Measurements from ENCODE around the gene ALOX5AP.

Gene ALOX5AP

DNA sequence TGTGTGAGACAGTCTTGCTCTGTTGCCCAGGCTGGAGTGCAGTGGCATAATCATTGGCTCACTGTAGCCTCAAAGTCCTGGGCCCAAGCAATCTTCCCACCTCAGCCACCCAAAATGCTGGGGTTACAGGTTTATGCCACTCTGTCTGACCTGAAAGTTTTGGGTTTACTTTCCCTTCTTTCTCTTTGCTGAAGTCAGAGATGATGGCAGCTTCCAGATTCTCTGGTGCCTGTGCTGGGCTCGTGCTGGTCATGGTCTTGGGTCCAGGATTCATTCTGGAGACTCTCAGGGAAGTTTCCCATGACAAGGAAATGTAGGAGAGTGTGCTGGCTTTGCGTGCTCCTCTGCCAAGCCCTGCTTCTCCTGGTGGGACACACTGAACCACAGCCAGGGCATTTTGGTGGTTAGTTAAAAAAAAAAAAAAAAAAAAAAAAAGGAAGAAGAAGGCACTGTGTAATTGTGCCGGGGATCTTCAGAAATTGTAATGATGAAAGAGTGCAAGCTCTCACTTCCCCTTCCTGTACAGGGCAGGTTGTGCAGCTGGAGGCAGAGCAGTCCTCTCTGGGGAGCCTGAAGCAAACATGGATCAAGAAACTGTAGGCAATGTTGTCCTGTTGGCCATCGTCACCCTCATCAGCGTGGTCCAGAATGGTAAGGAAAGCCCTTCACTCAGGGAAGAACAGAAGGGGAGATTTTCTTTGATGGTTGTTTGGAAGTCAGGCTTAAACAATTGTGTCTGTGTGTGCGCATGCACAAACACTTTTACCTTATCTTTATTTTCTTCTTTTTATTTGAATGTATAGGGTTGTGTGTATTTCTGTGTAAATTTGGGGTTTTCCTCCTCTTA lies at the start of gene ALOX5AP:
ALOX5AP (plus strand) TSS at position 519 of the 847 bp plus-strand sequence; CDS start at position 582, 63 bp downstream.
- no peak for DNase-seq

DNA sequence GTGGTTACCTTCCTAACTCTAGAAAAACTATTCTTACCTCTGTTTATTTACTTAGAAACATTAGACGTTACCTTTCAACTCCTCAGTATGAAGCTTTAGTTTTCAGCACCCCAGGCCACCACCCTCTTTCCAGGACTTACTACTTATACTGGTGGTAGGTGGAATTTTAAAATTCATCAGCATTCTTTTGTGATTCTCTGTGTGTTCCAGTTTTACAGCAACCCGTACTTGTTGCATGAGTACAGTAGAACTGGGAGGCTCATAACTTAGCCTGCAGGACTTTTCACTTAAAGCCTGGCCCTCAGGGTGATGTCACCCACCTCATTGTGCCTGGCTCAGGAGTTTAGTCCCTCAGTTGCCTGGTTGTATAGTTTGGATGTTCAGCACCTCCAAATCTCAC lies 49.4 kb upstream of the ALOX5AP start:
- no peak for DNase-seq

DNA sequence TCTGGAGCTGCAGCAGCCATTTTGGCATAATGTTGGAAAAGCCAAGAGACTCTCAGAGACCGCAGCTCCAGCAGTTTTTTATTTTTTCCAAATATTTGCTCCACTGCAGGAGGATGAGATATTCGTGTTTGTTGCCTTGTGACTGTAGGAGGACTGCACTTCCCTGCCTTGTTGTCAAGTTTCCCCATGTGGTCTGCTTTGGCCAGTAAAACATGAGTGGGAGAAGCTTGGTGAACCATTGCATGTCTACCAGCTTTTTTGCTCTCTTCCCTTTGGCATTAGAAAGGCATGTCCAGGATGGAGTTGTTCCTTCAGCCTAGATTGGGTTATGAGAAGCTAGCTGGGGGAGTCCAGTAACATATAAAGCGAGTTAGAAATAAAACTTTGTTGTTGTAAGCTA lies 47.7 kb upstream of the ALOX5AP start:
- DNase-seq = no peak

DNA sequence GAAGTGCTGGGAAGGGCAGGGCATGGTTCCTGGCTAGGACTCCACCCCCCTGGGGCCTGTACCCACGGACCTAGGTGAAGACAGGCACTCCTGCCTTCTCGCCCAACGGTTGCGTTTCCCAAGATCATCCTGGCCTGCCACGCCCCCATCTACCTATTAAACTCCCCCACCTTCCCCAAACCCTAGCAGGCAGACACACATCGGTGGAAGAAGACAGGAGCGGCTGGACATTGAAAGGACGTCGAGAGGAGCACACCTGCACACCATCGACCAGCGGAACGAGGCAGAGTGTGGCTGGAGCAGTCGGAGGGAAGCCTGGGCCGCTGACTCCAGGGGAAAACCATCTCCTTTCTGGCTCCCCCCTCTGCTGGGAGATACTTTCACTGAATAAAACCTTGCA lies 45.6 kb upstream of the ALOX5AP start:
- no peak for DNase-seq

DNA sequence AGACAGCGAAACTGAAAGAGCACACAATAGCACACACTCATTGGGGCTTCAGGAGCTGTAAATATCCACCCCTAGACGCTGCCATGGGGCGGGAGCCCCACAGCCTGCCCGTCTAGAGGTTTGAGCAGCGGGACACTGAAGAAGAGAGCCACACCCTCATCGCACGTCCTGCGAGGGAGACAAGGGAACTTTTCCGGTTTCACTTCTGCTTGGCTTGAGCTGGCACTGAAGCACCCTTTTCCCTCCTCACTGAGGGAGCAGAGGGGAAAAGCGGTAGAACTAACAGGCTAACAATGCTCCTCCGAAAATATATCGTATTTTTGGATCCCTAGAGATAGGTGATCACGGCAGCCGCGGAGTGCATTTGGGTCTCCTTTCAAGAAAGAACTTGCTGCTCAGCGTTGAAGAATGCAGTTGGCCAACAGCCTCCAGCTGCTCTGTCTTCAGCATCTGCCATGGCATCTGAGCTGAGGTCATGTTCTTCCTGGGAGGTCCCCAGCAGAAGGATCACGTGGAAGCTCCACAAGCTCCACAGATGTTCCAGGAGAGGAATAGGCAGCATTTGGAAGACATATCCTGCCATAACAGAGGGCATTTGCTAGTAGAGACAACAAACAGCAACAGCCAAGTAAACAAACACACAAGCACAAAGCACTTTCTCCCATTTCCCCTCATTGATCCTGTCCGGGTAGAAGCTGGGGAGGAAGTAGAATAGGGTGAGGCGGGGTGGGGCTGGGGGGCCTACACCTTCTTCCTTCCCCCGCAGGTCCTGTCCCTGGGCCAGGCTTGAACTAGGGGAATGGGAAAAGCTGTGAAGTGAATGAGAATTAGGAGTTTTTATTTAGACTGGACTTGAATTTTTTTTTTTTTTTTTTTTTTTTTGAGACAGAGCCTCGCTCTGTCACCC lies 44.8 kb upstream of the ALOX5AP start:
- peak; percentile 74 for DNase-seq

DNA sequence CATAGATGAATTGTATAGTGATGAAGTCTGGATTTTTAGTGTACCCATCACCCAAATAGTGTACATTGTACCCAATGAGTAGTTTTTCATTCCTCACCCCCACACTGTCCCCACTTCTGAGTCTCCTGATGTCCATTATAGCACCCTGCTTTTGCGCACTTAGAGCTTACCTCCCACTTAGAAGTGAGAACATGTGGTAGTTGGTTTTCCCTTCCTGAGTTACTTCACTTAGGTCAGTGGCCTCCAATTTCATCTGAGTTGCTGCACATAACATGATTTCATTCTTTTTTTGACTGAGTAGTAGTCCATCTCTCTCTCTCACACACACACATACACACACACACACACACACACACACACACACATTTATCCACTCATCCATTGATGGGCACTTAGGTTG lies 43.2 kb upstream of the ALOX5AP start:
- DNase-seq = no peak

DNA sequence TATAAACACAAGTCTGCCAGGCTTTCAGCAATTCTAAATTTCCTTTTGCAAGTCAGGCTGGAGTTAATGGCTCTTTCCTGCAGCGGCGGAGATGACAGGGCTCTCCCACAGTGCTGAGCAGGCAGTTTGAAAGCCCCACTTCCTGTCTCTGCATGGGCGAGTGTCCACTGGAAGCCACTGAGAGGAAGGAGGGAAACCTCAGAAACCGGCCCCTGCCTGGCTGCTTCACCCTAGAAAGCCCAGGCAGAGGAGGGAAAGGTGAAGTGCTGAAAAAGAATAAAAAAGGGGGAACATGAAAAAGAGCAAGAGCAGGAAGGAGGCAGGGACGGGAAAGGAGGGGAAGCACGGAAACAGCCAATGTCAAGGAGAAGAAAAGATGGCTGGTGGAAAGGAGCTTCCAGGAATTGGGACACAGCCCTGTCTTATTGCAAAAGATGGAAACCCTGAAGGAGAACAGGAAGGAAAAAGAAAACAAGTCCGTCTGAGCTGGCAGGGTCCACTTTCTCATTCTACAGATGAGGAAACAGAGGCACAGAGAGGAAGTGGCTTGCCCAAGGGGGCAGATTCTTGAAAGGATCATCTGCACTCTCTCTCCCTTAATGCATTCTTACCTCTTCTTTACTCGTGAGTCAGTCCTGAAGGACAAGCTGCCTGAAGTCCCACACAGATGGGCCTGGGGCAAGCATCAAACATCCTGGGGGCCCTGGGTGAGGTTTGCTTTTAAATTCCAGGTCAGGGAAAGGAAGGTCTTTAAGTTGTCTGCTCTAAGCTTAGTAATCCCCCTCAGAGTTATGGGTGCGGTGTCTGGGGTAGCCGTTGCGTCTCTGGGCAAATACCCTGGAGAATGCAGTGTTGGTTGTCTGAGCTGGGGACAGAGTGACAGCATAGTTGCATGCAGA lies 38.8 kb upstream of the ALOX5AP start:
- no peak for DNase-seq

DNA sequence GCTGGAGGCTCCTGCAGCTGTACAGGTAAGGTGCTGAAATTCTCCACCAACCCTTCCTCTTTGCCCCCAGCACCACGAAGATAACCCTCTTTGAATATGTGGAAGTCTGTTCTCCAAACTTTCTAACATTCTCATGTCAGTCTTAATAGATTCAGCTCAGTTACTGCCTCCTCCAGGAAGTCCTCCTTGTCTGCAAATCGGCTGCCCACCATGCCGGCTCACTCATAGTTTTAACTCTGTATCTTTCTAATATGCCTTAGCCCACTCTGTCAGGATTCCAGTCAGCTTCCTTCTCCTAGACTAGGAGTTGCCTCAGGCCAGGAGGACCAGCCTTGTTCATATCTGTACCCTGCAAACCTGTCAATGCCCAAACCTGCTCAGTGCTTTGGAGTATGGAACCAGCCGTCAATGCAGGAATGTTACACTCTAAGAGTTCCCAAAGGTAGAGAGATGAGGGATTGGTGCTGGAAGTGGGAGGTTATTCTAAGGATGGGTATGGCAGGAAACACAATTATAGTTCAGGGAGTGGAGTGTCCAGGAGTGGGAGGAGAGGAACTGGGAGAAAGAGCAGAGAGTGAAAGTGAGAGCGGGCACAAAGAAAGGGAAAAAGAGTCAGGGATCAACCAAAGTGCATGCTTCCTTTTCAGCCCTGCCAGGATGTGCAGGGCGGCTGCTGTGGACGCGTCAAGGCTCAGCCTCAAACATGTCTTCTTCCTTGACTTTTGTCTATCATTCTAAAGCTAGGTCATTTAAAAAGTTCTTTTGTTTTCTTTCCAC lies 38.0 kb upstream of the ALOX5AP start:
- DNase-seq = no peak

DNA sequence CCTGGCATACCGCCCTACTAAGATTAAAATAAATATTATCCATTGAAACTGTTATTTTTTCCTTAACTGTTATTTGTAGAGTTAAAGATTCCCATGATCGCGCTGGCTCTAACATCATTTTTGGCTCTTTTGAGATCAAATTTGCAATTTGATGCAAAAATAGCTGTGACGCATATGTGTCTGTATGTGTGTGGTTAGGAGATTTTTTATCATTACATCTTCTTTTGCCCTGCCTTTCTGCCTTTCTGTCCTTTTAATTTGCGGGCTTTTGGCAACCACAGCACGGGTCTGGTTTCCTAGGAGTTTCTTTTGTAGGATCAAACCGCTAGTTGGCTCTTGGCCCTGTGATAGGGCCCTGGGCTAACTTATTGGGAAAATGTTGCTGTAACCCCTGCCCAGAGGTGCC lies 37.3 kb upstream of the ALOX5AP start:
- no peak for DNase-seq

DNA sequence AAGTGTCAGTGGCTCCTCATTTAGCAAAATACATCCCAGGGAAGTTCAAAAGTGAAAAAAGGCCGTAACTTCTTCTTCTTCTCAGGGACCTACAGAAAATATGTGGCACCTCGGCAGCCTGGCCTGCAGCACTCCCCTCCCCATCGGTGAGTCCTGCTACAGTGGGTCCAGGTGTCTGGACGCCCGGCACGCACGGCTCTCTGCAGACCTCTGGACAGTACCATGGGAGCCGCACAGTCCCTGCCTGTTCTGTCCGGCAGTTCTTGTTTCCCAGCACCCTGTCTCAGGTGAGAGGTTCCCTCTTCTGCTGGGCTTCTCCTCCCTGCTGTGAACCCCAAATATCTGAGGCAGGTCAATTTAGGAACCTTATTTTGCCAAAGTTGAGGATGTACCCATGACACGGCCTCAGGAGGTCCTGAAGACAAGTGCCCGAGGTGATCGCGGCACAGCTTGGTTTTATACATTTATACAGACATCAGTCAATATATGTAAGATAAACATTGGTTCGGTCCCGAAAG lies 36.8 kb upstream of the ALOX5AP start:
- no peak for DNase-seq

DNA sequence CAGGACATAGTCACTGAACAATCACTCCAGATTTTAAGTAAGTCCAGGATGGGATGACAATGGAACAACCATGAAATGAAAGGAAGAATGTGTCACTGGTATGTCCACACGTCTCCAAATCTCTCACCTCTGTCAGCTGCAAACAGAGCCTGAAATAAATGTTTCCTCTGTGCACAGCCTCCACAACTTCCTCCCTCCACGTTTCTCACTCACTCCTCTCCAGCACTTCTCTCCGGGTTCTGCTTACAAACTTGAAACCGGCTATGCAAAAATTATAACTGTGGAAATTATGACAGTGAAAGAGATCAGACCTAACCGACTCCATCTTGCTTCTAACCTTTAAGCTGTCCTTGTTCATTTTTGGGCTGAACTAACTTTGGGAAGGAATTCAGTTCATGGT lies 35.0 kb upstream of the ALOX5AP start:
- no peak for DNase-seq

DNA sequence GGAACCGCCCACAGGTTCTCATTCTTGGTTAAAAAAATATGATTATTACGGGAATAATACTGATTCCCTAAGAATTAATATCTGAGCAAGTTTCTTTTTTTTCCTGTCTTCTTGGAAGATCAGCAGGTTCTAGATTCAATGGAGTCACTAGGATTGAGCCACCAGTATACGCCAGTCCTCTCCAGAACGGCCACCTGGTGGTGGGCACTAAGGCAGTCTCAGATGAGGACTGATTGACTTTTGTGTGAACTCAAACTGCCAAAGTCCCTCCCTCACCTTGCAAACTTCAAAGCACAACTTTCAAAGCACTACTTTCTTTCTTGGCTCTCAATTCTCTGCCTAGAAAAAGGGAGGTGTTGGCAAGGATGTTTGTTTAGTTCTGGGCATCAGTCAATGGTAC lies 33.3 kb upstream of the ALOX5AP start:
- DNase-seq = no peak

DNA sequence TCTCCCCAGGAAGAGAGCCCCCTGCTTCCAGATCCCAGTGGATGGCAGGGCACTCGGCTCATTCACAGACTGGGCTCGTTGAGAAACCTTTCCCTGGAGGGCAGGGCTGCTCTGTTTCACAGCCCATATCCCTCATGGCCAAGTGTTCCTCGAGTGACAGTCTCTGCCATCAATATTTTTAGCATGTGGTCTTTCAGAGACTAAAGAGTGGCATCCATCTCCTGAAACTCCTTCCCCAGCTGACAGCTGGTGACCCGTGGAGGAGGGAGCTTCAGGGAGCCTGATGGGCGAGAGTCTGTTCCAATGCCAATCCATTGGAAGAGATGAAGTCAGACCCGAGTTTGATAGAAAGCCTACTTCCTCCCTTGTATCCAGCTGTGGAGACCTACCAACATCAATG lies 30.7 kb upstream of the ALOX5AP start:
- no peak for DNase-seq

DNA sequence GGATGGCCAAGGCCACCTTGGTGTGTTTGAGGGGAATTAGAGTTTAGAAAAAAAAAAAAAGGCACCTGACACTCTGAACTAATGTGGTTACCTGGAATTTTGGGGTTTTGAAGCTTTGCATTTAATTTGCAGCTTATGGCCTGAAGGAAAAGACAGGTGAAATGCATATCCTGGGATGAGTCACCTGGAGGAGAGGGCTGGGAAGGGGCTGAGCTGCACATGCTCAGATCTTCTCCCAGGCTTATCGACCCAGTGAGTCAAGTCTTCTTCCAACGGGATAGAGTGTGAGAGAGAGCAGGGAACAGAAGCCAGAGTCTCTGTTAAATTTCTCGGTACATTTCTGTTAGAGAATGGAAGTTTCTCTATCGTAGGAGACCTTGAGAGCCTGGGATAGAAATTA lies 29.7 kb upstream of the ALOX5AP start:
- DNase-seq = no peak

DNA sequence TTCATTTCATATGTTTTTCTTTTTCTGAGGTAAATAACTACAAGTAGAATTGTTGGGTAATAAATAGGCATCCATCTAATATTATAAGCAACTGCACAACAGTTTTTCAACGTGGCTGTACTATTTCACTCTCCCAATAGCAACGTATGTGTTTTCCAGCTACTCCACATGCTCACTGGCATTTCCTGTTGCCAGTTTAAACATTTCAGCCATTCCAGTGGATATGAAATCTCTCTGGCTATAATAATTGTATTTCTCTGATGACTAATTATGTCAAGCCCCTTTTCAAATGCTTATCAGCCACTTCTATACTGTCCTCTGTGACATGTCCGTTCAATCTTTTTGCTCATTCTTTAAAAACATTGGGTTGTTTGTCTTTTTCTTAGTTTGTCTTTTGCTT lies 26.8 kb upstream of the ALOX5AP start:
- no peak for DNase-seq

DNA sequence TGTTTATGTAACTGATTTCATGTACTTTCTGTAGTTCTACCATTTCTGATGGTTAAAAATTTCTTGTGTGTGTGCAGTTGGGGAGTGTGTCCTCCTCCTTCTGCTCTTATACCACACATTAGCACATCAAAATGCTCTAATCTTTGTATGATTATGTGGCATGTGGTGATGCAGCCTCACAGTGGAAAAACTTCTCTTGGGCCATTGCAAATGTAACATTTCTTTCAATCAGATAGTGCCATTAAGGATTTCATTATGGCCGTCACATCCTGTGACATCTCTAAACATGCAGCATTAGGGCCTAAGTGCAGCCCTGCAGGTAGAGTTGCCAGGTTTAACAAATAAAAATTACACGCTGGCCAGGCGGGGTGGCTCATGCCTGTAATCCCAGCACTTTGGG lies 24.9 kb upstream of the ALOX5AP start:
- no peak for DNase-seq

DNA sequence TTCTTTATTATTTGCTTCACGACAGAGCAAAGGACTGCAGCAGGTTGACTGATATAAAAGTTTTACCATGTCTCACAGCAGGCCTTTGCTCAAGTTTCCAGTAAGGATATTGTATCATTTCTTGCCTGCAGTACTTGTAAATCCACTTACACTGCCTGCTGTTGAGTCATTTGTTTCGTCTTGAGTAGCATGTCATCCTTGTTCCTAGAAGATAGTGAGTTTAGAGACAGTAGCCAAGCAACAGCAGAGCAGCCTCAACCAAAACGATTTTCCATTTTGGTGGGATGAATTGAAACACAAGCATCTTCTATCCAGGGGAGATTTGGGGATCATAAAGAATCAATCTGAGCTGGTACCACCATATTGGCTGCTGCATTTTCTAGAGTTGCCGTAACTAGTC lies 24.0 kb upstream of the ALOX5AP start:
- DNase-seq = no peak

DNA sequence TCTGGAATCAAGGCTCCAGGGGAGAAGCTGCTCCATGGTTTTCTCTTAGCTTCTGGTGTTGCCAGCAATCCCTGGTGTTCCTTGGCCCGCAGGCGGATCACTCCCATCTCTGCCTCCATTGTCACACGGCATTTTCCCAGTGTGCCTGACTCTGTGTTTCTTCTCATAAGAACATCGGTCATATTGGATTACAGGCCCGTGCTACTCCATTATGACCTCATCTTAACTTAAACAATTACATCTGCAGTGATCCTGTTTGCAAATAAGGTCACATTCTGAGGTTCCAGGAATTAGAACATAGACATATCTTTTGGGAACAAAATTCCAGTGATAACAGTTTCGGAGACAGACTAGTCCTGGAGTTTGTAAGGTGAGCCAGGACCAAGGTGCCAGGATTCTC lies 23.5 kb upstream of the ALOX5AP start:
- no peak for DNase-seq

DNA sequence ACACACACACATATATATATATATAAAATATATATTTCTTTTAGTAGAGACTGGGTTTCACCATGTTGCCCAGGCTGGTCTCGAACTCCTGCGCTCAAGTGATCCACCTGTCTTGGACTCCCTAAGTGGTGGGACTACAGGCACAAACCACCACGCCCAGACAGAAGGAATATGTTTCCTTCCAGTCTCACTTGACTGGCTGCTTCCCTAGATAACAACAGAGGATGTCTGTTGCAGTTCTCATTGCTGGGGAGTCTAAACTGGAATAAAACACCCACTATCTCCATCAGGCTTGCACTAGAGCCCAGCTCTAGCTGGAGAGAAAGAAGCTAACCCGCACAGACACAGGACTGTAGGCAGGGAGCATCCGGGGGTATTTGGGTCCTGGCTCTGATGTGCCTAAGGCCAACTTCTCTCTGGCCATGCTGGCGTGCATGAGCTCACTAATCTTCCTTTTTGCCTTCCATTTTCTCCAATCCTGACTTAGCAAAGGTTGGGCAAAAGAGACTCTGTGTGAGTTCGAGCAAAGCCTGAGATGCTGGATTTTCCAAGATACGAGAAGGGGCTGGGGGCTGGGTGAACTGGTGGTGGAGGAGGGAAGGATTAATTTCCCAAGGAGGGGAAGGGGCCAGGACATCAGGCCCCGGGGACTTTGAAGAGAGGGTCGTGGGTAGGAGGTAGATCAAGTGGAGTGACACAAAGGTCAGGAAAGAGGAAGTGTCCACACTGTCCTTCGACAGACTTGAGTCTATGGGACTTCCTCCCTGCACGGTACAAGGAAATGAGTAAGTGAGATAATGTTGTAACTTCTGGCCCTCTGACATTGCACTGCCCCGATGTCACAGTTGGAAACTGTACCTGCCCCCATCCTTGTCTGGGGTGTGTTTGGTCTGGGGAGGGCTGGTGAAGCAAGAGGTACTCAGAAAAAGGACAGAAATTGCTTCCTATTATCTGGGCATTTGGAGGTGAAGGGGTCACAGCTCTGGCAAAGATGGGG lies 22.5 kb upstream of the ALOX5AP start:
- DNase-seq = no peak

DNA sequence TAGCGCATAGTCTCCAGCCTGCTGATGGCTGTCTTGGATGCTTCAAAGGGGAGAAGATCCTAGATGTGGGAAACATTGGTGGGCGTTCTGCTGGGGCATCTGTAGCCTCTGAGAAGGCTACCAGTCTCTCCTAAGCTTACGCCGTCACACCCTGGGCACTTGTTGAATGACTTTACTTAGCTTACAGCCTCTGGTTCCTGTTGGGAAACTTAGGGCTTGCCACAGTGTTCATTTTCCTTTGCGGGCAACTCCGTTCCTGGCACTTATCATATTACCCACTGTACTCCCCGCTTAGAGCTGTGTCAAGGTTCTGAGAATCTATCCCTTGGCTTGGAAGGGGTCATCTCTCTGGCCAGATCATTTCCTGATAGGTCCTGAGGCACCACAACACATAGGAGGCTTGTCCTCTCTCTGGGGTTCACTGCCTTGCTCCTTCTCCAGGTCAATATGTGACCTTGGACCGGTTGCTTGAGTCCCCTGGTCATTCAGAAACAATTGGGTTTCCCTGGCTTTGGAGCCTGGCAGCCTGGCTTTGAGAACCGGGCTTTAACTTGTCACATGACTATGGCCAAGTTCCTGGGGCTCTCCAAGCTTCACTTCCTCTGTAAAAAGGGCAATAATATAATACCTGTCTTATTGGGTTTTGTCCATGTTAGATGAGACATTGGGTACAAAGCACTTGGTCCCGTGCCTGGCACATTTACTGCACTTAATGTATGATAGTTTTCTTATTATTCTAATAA lies 20.5 kb upstream of the ALOX5AP start:
- no peak for DNase-seq
